C4-2B (cell line): ENCODE results near the gene MOCOS.

ENCODE experiments used
- CTCF ChIP-seq: fragments of 450-650 bp; conservative IDR thresholded peaks from 2 replicates; pipeline ENCODE4 v1.5.1; 2017; ENCODE audit warnings: mild to moderate bottlenecking
- ZFX ChIP-seq: fragments of 450-650 bp; IDR thresholded peaks from 2 replicates; pipeline ENCODE4 v1.6.1; 2017

- TF ChIP-seq CTCF: no peak
- no peak for TF ChIP-seq ZFX
Measured at GRCh38 chr18:36175481-36175880, 11.8 kb upstream of the MOCOS start.
